H9 (cell line): ENCODE data around the gene CSRNP3. TPM values are rescaled to one million over a fixed set of nuclear protein-coding genes. Genes with fewer than 3 reads are reported as not detected.

ENCODE experiments used
- DNase-seq: peaks from one replicate; pipeline ENCODE4 v3.0.0-alpha.2; 2017
- H2AFZ ChIP-seq: one replicate; pipeline ENCODE4 v1.6.1; 2013; ENCODE audit warnings: mild to moderate bottlenecking, low read length, control low read depth, moderate library complexity
- H2AK5ac ChIP-seq: 2 replicates; pipeline ENCODE4 v1.6.1; 2013; ENCODE audit warnings: low read length, control low read depth, mixed read lengths; ENCODE audit not compliant: insufficient read length
- H2BK120ac ChIP-seq: one replicate; pipeline ENCODE4 v1.6.1; 2013; ENCODE audit warnings: low read depth, mild to moderate bottlenecking, low read length, control low read depth, inconsistent platforms; ENCODE audit not compliant: poor library complexity, severe bottlenecking
- H2BK12ac ChIP-seq: 2 replicates; pipeline ENCODE4 v1.6.1; 2013; ENCODE audit warnings: low read length, control low read depth, mixed read lengths, low read depth; ENCODE audit not compliant: insufficient read length
- H2BK15ac ChIP-seq: 2 replicates; pipeline ENCODE4 v1.6.1; 2013; ENCODE audit warnings: low read depth, low read length, control low read depth
- H2BK20ac ChIP-seq: one replicate; pipeline ENCODE4 v1.6.1; 2013; ENCODE audit warnings: low read depth, mild to moderate bottlenecking, low read length, control low read depth, inconsistent platforms; ENCODE audit not compliant: poor library complexity, severe bottlenecking
- H2BK5ac ChIP-seq: 2 replicates; pipeline ENCODE4 v1.6.1; 2013; ENCODE audit warnings: low read length, control low read depth, mixed read lengths; ENCODE audit not compliant: insufficient read length
- H3K14ac ChIP-seq: 2 replicates; pipeline ENCODE4 v1.6.1; 2013; ENCODE audit warnings: low read length, control low read depth; ENCODE audit not compliant: insufficient read depth
- H3K18ac ChIP-seq: 2 replicates; pipeline ENCODE4 v1.6.1; 2013; ENCODE audit warnings: low read depth, mild to moderate bottlenecking, mixed read lengths, low read length, control low read depth; ENCODE audit not compliant: insufficient read length
- H3K23ac ChIP-seq: 2 replicates; pipeline ENCODE4 v1.6.1; 2013; ENCODE audit warnings: low read length, control low read depth, mixed read lengths, low read depth; ENCODE audit not compliant: insufficient read length
- H3K23me2 ChIP-seq: 2 replicates; pipeline ENCODE4 v1.6.1; 2013; ENCODE audit warnings: low read depth, mild to moderate bottlenecking, mixed read lengths, low read length, control low read depth; ENCODE audit not compliant: insufficient read length, poor library complexity, severe bottlenecking
- H3K27ac ChIP-seq: 2 replicates; pipeline ENCODE4 v1.5.1; 2013; ENCODE audit warnings: low read length, control low read depth, mixed read lengths, low read depth; ENCODE audit not compliant: insufficient read length
- H3K27me3 ChIP-seq: 2 replicates; pipeline ENCODE4 v1.6.1; 2013; ENCODE audit warnings: low read length, control low read depth, inconsistent platforms; ENCODE audit not compliant: insufficient read depth
- H3K4ac ChIP-seq: 2 replicates; pipeline ENCODE4 v1.6.1; 2013; ENCODE audit warnings: low read depth, mild to moderate bottlenecking, control low read depth, inconsistent platforms, low read length, moderate library complexity
- H3K4me1 ChIP-seq: 2 replicates; pipeline ENCODE4 v1.6.1; 2013; ENCODE audit warnings: low read length, control low read depth, inconsistent platforms; ENCODE audit not compliant: insufficient read depth
- H3K4me2 ChIP-seq: 2 replicates; pipeline ENCODE4 v1.6.1; 2013; ENCODE audit warnings: low read length, control low read depth, mixed read lengths; ENCODE audit not compliant: insufficient read length, insufficient read depth
- H3K56ac ChIP-seq: 2 replicates; pipeline ENCODE4 v1.6.1; 2013; ENCODE audit warnings: low read depth, mild to moderate bottlenecking, mixed read lengths, low read length, control low read depth; ENCODE audit not compliant: insufficient read length
- H3K79me1 ChIP-seq: 2 replicates; pipeline ENCODE4 v1.6.1; 2013; ENCODE audit warnings: low read depth, mild to moderate bottlenecking, moderate library complexity, low read length, control low read depth, inconsistent platforms; ENCODE audit not compliant: insufficient read depth, poor library complexity, severe bottlenecking
- H3K79me2 ChIP-seq: 2 replicates; pipeline ENCODE4 v1.6.1; 2013; ENCODE audit warnings: low read length, control low read depth, inconsistent platforms; ENCODE audit not compliant: insufficient read depth
- H3K9ac ChIP-seq: 2 replicates; pipeline ENCODE4 v1.6.1; 2013; ENCODE audit warnings: low read length, control low read depth, mixed read lengths; ENCODE audit not compliant: insufficient read length; ENCODE audit errors: extremely low read depth
- H3K9me3 ChIP-seq: one replicate; pipeline ENCODE4 v1.6.1; 2013; ENCODE audit warnings: low read depth, low read length, inconsistent platforms; ENCODE audit not compliant: control insufficient read depth
- H3T11ph ChIP-seq: one replicate; pipeline ENCODE4 v1.6.1; 2013; ENCODE audit warnings: mild to moderate bottlenecking, low read length, control low read depth, inconsistent platforms
- H4K20me1 ChIP-seq: one replicate; pipeline ENCODE4 v1.6.1; 2013; ENCODE audit not compliant: control insufficient read depth, insufficient read length, insufficient read depth
- H4K5ac ChIP-seq: 2 replicates; pipeline ENCODE4 v1.6.1; 2013; ENCODE audit warnings: low read depth, mild to moderate bottlenecking, mixed read lengths, low read length, control low read depth; ENCODE audit not compliant: insufficient read length
- H4K8ac ChIP-seq: replicated peaks from 2 replicates; pipeline ENCODE4 v1.6.1; 2013; ENCODE audit warnings: low read length, control low read depth, mixed read lengths, low read depth; ENCODE audit not compliant: insufficient read length
- H4K91ac ChIP-seq: 2 replicates; pipeline ENCODE4 v1.6.1; 2013; ENCODE audit warnings: low read depth, mild to moderate bottlenecking, moderate library complexity, mixed read lengths, low read length, control low read depth; ENCODE audit not compliant: insufficient read length
- H3K27ac Mint-ChIP-seq, 3 experiments: 2 replicates in 2 of 3; 3 replicates in 1 of 3; pipeline ENCODE4 v1.8.0; 2020 to 2021; ENCODE audit warnings: mixed read lengths in 3 of 3, mild to moderate bottlenecking in 1 of 3, moderate library complexity in 1 of 3
- H3K27me3 Mint-ChIP-seq: 2 replicates; pipeline ENCODE4 v1.8.0; 2021; ENCODE audit warnings: low read depth, mild to moderate bottlenecking, moderate library complexity, mixed read lengths
- H3K36me3 Mint-ChIP-seq, 3 experiments: 2 replicates in 2 of 3; 3 replicates in 1 of 3; pipeline ENCODE4 v1.8.0; 2020 to 2021; ENCODE audit warnings: low read depth in 3 of 3, mixed read lengths in 3 of 3; ENCODE audit not compliant: insufficient read depth in 1 of 3
- H3K4me1 Mint-ChIP-seq, 2 experiments: 2 replicates each; pipeline ENCODE4 v1.8.0; 2020; ENCODE audit warnings: mixed read lengths in 2 of 2
- H3K4me3 Mint-ChIP-seq, 2 experiments: 2 replicates in 1 of 2; 3 replicates in 1 of 2; pipeline ENCODE4 v1.8.0; 2020 to 2021; ENCODE audit warnings: mild to moderate bottlenecking in 2 of 2, mixed read lengths in 2 of 2, moderate library complexity in 1 of 2
- H3K9me3 Mint-ChIP-seq, 2 experiments: 2 replicates in 1 of 2; 3 replicates in 1 of 2; pipeline ENCODE4 v1.8.0; 2020; ENCODE audit warnings: mild to moderate bottlenecking in 2 of 2, mixed read lengths in 2 of 2, moderate library complexity in 1 of 2
- CTCF ChIP-seq: fragments of 200-600 bp; sonication (generic); conservative IDR thresholded peaks from 3 replicates; pipeline ENCODE4 v1.8.0; 2021; ENCODE audit warnings: antibody characterized with exemption, mild to moderate bottlenecking
- total RNA-seq: library from RNA; stranded (reverse); gene quantifications from 2 replicates; pipeline ENCODE4 v1.2.1, GENCODE V29; 2021

The CSRNP3 gene
- total RNA-seq, 1 experiment from 2014 or later: 3.6 TPM

- no peak overlapping the region for H3K27ac ChIP-seq
- H3K27me3 Mint-ChIP-seq: no peaks in the 10 kb centered on the region
Measured at GRCh38 chr2:165431014-165431413, 38.5 kb upstream of the CSRNP3 start.

More at GRCh38 chr2:165431014-165431413, 38.5 kb upstream of the CSRNP3 start:
- no peak overlapping the region for H2BK12ac ChIP-seq
- no peak overlapping the region for H3K9ac ChIP-seq
- H3K23me2 ChIP-seq: no peaks in the 10 kb centered on the region
- Mint-ChIP-seq H3K4me3 (no peak overlapping the region), H3K27ac (no peak overlapping the region), H3K36me3 (peaks cover 0 to 1% (median 0%) of the 10 kb centered on the region in 3 experiments; a peak in 1 of 7 replicates), H3K4me1 (peaks cover 22 to 26% of the 10 kb centered on the region in 2 experiments), H3K9me3 (peaks cover 1 to 2% of the 10 kb centered on the region in 2 experiments; a peak in 2 of 5 replicates)
- H4K8ac ChIP-seq: no peak overlapping the region
- H3K27me3 ChIP-seq: no peaks in the 10 kb centered on the region
- H2BK20ac ChIP-seq: no peak overlapping the region
- no peaks in the 10 kb centered on the region for H3K9me3 ChIP-seq
- H3K56ac ChIP-seq: no peak overlapping the region
- no peak overlapping the region for H2BK15ac ChIP-seq
- no peak for TF ChIP-seq CTCF
- DNase-seq: no peak
- no peak overlapping the region for H2AK5ac ChIP-seq
- no peak overlapping the region for H3T11ph ChIP-seq
- H3K4me2 ChIP-seq: no peak overlapping the region
- H4K91ac ChIP-seq: no peak overlapping the region
- no peak overlapping the region for H3K18ac ChIP-seq
- H3K79me2 ChIP-seq: no peaks in the 10 kb centered on the region
- H3K23ac ChIP-seq: no peak overlapping the region
- H2BK120ac ChIP-seq: no peak overlapping the region
- no peak overlapping the region for H3K14ac ChIP-seq
- H2AFZ ChIP-seq: no peak overlapping the region
- H4K20me1 ChIP-seq: no peaks in the 10 kb centered on the region
- H3K4ac ChIP-seq: no peak overlapping the region
- H3K79me1 ChIP-seq: no peaks in the 10 kb centered on the region
- no peak overlapping the region for H4K5ac ChIP-seq
- peaks cover 5% of the 10 kb centered on the region for H3K4me1 ChIP-seq
- no peak overlapping the region for H2BK5ac ChIP-seq
